ENCODE data around the gene KLF3. TPM values are rescaled to one million over a fixed set of nuclear protein-coding genes. Genes with fewer than 3 reads are reported as not detected.

The KLF3 gene
- total RNA-seq, 1 experiment from 2014 or later, result 16.8 TPM

GRCh38 chr4:38723114-38723513 is 59.1 kb downstream of the KLF3 start:
- no peak for DNase-seq (ENCODE audit: low spot score)
- Mint-ChIP-seq H3K27me3 (ENCODE audit: low read depth) (no peaks in the 10 kb centered on the region; the same call in 1 of the 2 replicates), H3K4me1 (peaks cover 15% of the 10 kb centered on the region), H3K4me3 (no peak overlapping the region), H3K36me3 (no peaks in the 10 kb centered on the region), H3K27ac (no peak overlapping the region), H3K9me3 (no peaks in the 10 kb centered on the region; the same call in 1 of the 2 replicates)
- TF ChIP-seq PRRX2 (CRISPR knock-in tag; IDR thresholded peaks at IDR 0.05) (no peak), TP53 (CRISPR knock-in tag; IDR thresholded peaks at IDR 0.05) (no peak), ELF4 (CRISPR knock-in tag; IDR thresholded peaks at IDR 0.05; ENCODE audit: low read depth) (no peak), GTF2I (CRISPR knock-in tag; conservative IDR thresholded peaks at IDR 0.05) (no peak), ATF6 (CRISPR knock-in tag; IDR thresholded peaks at IDR 0.05) (no peak), ZNF138 (CRISPR knock-in tag; conservative IDR thresholded peaks at IDR 0.05) (no peak), RORB (CRISPR knock-in tag; IDR thresholded peaks at IDR 0.05) (no peak), PRDM15 (CRISPR knock-in tag; IDR thresholded peaks at IDR 0.05) (no peak), RELA (CRISPR knock-in tag; IDR thresholded peaks at IDR 0.05; ENCODE audit: borderline replicate concordance) (no peak), FOXK1 (CRISPR knock-in tag; IDR thresholded peaks at IDR 0.05) (no peak), GRHL2 (CRISPR knock-in tag; IDR thresholded peaks at IDR 0.05; ENCODE audit: insufficient replicate concordance, severe bottlenecking) (no peak), E2F5 (CRISPR knock-in tag; IDR thresholded peaks at IDR 0.05) (no peak), FOXP4 (CRISPR knock-in tag; IDR thresholded peaks at IDR 0.05) (no peak)
- TF ChIP-seq, protein P1, sequence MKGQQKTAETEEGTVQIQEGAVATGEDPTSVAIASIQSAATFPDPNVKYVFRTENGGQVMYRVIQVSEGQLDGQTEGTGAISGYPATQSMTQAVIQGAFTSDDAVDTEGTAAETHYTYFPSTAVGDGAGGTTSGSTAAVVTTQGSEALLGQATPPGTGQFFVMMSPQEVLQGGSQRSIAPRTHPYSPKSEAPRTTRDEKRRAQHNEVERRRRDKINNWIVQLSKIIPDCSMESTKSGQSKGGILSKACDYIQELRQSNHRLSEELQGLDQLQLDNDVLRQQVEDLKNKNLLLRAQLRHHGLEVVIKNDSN (CRISPR knock-in tag; IDR thresholded peaks at IDR 0.05), result no peak
- TF ChIP-seq, protein P2, sequence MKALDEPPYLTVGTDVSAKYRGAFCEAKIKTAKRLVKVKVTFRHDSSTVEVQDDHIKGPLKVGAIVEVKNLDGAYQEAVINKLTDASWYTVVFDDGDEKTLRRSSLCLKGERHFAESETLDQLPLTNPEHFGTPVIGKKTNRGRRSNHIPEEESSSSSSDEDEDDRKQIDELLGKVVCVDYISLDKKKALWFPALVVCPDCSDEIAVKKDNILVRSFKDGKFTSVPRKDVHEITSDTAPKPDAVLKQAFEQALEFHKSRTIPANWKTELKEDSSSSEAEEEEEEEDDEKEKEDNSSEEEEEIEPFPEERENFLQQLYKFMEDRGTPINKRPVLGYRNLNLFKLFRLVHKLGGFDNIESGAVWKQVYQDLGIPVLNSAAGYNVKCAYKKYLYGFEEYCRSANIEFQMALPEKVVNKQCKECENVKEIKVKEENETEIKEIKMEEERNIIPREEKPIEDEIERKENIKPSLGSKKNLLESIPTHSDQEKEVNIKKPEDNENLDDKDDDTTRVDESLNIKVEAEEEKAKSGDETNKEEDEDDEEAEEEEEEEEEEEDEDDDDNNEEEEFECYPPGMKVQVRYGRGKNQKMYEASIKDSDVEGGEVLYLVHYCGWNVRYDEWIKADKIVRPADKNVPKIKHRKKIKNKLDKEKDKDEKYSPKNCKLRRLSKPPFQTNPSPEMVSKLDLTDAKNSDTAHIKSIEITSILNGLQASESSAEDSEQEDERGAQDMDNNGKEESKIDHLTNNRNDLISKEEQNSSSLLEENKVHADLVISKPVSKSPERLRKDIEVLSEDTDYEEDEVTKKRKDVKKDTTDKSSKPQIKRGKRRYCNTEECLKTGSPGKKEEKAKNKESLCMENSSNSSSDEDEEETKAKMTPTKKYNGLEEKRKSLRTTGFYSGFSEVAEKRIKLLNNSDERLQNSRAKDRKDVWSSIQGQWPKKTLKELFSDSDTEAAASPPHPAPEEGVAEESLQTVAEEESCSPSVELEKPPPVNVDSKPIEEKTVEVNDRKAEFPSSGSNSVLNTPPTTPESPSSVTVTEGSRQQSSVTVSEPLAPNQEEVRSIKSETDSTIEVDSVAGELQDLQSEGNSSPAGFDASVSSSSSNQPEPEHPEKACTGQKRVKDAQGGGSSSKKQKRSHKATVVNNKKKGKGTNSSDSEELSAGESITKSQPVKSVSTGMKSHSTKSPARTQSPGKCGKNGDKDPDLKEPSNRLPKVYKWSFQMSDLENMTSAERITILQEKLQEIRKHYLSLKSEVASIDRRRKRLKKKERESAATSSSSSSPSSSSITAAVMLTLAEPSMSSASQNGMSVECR (CRISPR knock-in tag; IDR thresholded peaks at IDR 0.05; ENCODE audit: borderline replicate concordance), result no peak
- POLR2A ChIA-PET, result no interaction called here
- ATAC-seq, result no peak
- CTCF ChIA-PET, result no interaction called here

Measured in WTC11 (cell line).